HG02840 (cell line): ENCODE measurements around the gene CALML5.
"Not testable (repeated sequence)": the region's sequence is repeated elsewhere in the genome, so short reads cannot be mapped to it uniquely, and the experiment has no call there.

Source experiments
- ATAC-seq: cut with Tn5 transposase; IDR thresholded peaks from one replicate; pipeline ENCODE4 v1.9.1; 2021; ENCODE audit warnings: mild to moderate bottlenecking, moderate library complexity, moderate number of reproducible peaks; ENCODE audit not compliant: unreplicated experiment, low FRiP score

The CALML5 gene

DNA sequence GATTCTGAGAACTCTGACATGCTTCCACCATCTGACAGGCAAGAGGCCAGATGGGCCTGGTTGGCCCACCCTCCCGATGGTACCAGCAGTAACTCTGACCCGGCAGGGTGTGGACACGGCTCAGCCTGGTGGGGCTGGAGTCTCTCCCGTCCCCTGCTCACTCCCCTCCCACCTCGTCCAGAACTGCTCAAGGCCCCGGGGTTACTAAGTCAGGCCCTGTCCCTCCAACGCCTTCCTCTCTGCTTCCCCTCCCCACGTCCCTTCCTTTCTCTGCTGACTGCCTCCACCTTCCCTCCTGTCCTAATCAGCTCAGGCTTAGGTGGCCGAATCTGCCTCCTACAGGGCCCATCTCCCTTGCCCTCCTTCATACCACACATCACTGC lies 12.5 kb downstream of the CALML5 start:
- ATAC-seq: no peak

DNA sequence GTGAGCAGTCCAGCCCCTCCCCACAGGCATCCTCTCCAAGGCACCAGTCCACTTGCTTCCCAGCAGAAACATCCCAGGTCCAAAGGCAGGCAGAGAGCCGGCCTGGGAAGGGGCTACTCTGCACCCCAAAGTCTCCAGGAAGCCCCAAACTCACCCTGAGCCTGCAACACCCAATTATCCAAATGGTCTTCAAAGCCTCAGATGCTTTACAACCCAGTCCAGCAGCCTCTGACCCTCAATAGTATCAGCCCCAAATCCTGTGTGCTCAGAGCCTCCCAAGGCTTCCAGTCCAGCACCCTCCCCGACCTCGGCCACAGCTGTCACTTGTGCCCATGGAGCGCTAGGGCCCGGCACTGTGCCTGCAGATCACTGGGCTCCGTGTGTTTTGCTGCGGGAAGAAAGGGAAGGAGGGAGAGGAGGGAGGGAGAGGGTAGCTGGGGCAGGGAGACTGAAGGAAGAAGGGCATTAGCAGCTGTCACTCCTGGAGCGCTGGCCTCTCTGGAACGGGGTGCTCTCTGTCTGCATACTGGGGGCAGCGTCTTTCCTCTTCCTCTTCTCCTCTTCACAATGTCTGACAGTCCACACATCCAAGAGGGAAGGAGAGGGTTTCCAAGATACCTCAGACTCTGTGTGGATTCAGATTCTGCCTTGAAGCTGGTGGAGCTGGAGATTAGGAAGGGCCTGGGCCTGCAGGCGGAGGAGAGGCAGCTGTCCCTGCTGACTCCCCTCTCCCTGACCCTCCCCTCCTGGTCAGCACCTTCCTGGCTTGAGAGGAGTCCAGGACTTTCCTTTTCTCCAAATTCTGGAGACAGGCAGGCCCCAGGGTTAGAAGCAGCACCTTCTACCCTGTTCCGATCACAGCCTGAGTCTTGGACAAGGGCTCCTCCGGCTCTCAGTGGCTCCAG lies 13.2 kb downstream of the CALML5 start:
- no peak for ATAC-seq

DNA sequence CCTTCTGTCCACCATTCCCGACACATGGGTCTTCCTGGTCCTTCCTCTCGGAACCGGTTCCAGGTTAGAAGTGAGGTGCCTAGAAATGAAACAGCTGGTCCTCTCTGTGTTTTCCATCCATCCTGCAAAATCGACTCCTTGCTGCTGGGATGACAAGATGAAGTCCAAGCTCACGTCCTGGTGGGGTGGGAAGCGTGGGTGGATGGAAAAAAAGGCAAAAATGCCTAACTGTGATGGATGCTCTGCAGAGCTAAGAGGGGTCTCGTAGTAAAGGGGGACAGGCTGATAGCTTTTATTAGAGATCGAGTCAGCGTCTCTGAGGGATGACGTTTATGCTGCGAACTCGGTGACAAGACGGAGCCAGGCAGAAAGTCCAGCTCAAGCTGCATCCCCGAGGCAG lies 14.1 kb downstream of the CALML5 start:
- ATAC-seq: no peak

DNA sequence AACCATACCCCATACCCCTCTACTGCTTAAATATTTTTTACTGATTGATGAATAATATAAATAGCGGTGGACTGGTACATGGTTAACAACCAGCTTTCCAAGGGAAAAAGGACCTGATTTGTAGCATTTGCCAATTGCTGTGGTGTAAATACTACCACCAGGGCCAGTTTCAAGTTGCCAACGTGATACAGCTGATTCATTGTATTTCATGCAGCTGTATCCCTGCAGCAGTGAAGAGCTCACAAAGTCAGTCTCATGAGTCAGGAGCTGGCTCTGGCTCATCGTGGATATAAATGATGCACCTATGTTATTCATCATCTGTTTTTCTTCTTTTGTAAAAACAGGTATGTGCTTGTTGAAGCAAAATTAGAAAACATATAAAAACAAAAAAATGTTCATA lies 15.2 kb downstream of the CALML5 start:
- ATAC-seq: no peak

DNA sequence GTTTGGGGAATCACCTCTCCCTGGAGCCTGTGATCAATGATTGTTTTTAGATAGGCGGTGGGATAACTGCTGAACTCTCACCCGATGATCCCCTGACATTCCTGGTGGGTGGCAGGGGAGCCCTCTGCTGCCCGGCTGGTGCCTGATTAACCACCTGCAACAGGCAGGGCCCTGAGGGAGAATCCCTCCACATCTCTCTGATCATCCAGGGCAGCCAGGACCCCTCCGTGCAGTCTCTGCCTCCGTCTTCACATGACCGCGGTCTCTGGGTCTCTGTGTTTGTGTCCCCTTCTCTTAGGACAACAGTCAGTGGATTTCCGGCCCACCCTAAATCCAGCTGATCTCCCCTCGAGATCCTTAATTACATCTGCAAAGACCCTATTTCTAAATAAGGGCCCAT lies 17.4 kb downstream of the CALML5 start:
- ATAC-seq: no peak

DNA sequence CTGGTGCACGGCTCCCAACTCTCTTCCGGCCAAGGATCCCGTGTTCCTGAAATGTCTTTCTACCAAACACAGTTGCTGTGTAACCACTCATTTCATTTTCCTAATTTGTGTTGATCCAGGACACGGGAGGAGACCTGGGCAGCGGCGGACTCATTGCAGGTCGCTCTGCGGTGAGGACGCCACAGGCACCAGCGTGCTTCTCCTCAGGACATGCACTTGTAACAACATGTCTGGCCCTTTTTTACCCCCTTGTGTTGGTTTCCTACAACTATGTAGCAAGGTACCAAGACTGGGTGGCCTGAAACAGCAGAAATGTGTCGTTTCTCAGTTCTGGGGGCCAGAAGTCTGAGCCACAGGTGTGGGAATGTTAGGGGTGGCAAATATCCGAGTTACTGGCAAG lies 18.2 kb downstream of the CALML5 start:
- ATAC-seq: no peak

DNA sequence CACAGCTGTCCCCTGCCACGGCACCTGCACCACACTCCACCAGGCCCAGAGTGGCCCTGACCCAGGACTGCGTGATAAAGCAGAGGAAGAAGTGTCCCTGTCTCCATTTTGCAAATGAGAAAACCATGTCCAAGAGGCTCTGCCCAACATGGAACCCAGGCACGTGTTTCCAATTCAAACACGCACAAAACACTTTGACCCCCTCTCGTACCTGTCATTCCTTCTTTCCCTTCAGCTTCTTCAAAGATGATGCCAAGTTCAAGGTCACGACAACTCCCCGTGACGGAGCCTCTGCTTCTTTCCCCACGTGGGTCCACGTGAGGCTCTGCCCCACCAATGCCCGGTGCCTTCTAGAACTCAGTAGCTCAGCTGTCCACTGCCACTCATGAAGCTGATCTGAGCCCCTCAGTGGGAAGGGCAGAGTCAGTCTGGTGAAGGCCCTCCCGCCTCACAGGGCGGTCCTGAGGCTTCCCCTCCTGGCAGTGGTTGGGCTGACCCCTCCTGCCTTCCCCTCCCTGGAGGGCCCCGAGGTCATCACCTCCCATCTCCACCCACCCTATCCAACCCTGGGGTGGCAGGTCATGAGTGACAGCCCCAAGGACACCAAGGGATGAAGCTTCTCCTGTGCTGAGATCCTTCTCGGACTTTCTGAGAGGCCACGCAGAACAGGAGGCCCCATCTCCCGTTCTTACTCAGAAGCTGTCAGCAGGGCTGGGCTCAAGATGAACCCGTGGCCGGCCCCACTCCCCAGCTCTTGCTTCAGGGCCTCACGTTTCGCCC lies 19.0 kb downstream of the CALML5 start:
- ATAC-seq: no peak

DNA sequence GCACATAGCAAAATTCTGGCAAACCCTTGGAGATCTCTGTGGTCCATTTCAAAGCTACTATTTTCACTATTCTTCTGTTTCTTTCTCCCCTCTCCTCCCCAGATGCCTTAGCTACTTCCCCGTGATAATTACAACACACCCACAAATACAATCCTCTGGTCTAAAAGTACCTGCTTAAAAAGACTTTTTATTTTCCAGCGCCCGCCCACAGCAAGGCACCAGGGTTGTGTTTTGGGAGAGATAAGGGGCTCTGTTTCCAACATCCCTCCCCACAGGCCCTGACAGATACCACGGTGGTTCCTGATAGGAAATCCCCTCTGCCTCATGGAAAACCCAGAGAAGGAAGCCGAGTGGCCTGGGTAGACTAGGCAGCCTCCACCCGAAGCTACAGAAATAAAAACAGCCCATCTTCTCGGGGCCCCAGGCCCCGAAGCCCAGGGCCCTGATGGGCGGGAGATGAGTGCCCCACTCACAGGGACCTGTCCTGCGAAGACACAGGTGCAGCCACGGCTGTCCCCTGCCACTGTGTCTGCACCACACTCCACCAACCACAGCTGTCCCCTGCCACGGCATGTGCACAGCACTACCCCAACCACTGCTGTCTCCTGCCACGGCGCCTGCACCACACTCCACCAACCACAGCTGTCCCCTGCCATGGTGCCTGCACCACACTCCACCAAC lies 19.7 kb downstream of the CALML5 start:
- ATAC-seq: no peak

DNA sequence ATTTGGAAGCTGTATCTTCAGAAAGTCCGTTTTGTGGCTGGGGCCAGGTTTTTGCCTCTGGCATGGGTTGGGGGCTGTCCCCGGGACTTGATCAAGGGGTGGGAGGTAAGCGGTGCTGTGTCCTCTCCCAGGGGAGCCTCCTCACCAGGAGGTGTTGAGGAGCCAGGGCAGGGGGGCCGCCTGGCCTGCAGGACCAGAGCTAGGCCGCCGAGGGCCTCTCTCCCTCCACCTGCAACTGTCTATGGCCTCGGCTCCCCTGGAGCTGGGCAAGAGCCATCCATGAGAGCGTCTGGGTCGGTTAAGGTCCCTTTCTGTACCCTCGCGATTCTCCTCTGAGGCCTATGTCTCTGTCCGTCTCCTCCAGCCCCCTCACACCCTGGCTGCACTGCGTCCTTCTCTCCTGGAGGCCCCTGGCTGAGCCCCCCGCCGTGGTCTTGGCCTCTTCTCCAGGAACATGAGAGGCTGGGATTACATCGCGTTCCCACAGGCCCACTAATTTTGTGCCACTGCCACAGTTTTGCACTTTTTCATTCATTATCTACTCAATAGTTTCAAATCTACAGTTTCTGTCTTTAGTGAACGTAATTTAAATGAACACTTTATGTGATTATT lies 20.6 kb downstream of the CALML5 start:
- no peak for ATAC-seq

DNA sequence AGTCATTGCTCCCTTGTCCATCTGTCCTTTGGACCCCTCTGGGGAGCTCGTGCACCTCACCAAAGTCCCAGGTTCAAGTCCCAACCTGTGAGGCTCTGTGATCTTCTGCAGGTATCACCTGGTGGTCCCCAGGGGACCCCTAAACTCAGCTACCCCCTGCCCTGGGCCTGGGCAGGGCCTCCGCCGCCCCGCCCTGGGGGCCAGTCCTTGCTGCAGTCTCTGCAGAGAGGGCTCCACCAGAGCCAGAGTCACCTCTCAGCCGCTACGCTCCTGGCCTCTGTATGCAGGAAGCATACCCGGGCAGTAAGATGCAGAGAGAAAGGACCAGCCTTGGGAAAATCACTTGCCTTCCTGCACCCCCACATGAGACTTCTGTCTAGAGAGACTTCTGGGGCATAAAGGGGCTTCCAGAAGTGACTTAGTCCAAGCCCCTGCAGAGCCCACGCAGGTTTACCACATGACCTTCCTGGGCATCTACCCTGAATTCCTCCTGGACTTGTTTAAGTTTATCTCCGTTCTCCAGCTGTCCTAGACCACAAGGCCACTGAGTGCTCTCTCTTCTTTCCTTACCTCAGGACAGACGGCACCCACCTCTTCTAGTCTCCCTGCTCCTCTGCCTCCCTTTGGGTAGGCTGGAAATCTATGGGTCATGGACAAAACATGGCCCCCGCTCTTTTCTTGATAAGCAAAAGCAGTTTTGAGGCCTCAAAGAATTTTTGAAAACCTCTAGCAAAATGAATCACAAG lies 21.2 kb downstream of the CALML5 start:
- no peak for ATAC-seq

DNA sequence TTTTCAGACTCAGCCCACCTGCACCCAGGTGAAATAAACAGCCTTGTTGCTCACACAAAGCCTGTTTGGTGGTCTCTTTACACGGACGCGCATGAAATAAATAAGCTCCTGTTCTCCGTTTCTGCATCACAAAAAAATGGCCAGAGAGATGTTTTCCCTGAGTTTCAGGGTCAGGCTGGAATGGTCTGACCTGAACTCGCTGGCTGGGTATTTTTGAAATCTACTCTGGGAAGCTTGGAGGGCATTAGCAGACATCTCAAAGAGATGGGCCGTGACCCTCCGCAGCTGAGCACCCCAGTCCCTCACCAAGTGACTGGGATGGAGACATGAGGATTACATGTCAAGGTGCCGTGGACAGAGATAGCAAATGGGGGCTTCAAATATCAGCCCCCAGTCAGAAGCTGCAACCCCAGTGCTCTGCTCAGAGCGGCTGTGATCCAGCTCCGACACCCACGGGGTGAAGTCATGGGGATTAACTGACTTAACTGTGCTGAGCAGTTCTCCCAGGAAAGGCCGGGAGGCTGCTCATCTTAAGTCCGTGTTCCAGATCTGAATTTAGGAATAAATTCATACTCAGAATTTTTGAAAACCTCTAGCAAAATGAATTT lies 22.3 kb downstream of the CALML5 start:
- no peak for ATAC-seq

DNA sequence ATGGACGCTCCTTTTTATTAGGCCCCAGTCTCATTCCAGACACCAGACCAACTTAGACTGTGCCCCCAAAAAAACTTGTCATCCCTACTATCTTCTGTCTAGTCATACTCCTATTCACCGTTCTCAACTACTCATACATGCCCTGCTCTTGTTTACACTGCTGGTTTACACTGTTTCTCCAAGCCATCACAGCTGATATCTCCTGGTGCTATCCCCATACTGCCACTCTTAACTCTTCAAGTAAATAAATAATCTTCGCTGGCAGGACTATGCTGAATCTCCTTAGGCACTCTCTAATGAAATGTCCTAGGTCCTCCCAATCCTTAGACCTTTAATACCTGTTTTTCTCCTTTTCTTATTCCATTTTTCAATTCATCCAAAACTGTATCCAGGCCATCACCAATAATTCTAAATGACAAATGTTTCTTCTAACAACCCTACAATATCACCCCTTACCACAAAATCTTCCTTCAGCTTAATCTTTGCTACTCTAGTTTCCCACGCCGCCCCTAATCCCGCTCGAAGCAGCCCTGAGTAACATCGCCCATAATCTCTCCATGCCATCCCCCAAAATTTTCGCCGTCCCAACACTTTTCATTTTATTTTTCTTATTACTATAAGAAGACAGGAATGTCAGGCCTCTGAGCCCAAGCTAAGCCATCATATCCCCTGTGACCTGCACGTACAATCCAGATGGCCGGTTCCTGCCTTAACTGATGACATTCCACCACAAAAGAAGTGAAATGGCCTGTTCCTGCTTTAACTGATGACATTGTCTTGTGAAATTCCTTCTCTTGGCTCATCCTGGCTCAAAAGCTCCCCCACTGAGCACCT lies 23.2 kb downstream of the CALML5 start:
- ATAC-seq: not testable (repeated sequence)

DNA sequence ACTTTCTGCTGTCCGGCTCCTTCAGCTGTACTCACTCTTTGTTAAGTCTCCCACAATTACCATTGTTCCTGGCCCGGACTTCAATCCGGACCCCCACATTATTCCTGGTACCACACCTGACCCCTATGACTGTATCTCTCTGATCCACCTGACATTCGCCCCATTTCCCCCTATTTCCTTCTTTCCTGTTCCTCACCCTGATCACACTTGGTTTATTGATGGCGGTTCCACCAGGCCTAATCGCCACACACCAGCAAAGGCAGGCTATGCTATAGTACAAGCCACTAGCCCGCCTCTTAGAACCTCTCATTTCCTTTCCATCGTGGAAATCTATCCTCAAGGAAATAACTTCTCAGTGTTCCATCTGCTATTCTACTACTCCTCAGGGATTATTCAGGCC lies 24.3 kb downstream of the CALML5 start:
- ATAC-seq: not testable (repeated sequence)

DNA sequence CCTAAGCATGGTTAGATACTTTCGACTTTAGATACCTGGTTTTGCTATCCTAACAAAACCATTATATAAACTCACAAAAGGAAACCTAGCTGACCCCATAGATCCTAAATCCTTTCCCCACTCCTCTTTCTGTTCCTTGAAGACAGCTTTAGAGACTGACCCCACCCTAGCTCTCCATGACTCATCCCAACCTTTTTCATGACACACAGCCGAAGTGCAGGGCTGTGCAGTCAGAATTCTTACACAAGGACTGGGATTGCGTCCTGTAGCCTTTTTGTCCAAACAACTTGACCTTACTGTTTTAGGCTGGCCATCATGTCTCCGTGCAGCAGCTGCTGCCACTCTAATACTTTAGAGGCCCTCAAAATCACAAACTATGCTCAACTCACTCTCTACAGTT lies 24.7 kb downstream of the CALML5 start:
- ATAC-seq: not testable (repeated sequence)

DNA sequence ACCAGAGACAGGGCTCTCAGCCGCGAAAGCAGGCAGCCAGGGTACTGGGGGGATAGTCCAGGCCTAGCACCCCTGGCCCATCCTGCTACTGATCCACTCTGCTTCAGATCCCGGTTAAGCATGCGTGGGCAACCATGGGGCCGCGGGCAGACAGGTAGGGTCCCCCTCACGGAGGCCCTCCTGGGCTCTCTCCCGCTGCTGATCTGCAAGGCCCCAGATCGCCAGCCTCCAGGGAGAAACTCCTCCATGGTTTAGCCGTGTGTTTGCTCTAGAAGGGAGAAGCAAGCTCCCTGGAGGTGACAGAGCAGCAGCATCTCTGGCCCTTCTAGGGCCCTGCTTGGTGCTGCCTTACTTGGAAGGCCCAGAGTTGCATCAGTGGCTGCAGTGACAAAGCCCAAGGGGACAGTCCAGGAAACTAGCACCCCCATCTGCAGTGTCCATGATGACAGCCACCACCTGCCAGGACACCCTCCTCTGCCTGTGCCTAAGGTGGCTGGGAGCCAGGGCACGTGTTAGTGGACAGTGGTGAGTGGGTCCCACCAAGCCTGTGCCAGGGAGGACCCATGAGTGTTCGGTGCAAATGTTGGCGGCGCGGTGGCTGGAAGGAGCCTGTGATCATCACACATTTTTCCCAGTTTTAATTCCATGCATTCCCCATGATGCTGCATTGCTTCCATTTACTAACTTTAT lies 29.2 kb downstream of the CALML5 start:
- ATAC-seq: no peak

DNA sequence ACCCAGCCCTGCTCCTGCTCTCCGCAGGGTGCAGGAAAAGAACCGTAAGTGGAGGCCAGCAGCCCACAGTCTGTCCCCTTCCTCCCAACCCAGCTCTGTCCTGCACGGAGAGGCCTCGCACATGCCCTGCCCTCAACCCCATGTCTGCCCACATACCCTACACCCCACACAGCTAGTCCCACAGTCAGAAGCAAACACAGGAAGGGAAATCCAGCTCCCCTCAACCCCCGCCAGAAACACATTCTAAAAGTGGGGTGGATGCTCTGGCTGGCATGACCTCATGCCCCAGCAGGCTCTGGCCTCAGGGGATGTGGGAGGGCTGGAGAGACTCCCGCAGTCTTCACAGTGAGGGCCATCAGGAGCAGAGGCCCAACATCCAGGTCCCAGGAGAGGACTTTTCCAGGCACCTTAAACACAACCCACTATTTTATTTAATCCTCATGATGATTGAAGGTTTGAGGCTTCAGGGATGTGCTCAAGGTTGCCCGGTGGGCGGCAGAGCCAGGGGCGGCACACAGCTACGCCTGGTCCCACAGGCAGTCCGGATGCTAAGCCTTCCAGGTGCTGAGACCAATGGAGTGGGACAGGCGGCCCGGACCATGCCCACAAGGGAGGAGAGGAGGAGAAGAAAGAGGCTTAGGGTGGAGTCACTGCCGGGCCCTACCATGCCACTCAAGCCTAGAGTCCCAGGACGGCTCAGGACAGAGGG lies 29.9 kb downstream of the CALML5 start:
- ATAC-seq: no peak

DNA sequence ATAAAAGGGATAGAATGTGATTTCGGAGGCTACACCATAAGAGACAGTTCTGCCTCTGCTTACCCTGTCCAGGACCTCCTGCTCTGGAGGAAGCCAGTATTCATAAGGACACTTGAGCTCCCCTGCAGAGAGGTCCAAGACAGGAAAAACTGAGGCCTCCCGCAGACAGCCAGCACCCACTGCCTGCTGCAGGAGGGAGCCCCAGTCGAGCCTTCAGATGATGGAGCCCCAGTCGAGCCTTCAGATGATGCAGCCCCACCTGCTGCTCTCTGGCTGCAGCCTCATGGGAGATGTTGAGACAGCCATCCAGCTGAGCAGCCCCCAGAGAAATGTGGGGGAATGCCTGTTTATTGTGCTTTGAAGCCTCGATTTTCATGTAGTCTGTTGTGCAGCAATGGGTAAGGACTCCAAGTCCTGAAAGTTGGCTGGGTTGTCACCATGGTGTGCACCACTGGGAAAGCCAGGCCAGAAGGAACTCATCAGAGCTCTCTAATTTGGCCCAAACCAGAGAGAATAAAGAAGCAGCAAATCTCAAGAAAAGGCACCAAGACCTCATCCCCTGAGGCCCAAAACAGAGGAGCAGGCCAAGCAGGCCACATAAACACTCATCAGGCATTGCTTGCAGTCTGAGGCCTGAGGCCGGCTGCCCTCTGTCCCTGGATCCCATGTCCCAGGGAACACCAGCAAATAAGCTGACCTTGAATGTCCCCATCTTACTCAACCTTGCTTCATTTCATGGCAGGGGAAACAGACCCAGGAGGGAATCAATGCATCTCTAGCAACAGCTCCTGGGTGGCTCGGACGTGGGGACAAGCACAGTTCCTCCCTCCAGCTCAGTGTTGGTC lies 30.9 kb downstream of the CALML5 start:
- no peak for ATAC-seq
